Mesodermal cell (in vitro differentiated cells): ENCODE measurements around the gene KTN1.

Experiments used
- H3K27ac ChIP-seq: 2 replicates; pipeline ENCODE4 v1.7.0; 2013; ENCODE audit warnings: mild to moderate bottlenecking, low read depth, low read length, moderate library complexity; ENCODE audit not compliant: severe bottlenecking
- H3K36me3 ChIP-seq: 2 replicates; pipeline ENCODE4 v1.7.1; 2013; ENCODE audit warnings: mild to moderate bottlenecking, low read length, moderate library complexity; ENCODE audit not compliant: control insufficient read depth, insufficient read depth
- H3K4me1 ChIP-seq: one replicate; pipeline ENCODE4 v1.7.1; 2013; ENCODE audit warnings: mild to moderate bottlenecking, low read length; ENCODE audit not compliant: insufficient read depth, control insufficient read depth, poor library complexity, severe bottlenecking
- H3K4me3 ChIP-seq: 2 replicates; pipeline ENCODE4 v1.7.0; 2013; ENCODE audit warnings: low read length, control low read depth, mild to moderate bottlenecking; ENCODE audit not compliant: insufficient read depth, poor library complexity, severe bottlenecking; ENCODE audit errors: extremely low read depth
- H3K9me3 ChIP-seq: 2 replicates; pipeline ENCODE4 v1.7.1; 2013; ENCODE audit warnings: mild to moderate bottlenecking, low read length, moderate library complexity; ENCODE audit not compliant: control insufficient read depth
- WGBS, 2 experiments: methylation state at CpG; one replicate each; pipeline ENCODE4 v1.1.5; 2013; ENCODE audit warnings: missing lambda C conversion rate in 2 of 2; ENCODE audit not compliant: insufficient coverage in 2 of 2; 5-methylcytosine and 5-hydroxymethylcytosine counted together

The KTN1 gene

GRCh38 chr14:55589171-55589570 is 9.2 kb downstream of the KTN1 start:
- H3K27ac ChIP-seq: no peak overlapping the region
- no peak overlapping the region for H3K4me3 ChIP-seq
- WGBS, 2 experiments: 81 to 100% methylated on average over 4 to 6 of the region's 6 CpGs
- no peaks in the 10 kb centered on the region for H3K36me3 ChIP-seq
- peaks cover 25% of the 10 kb centered on the region for H3K4me1 ChIP-seq
- no peaks in the 10 kb centered on the region for H3K9me3 ChIP-seq

- Histone ChIP-seq H3K36me3 (peaks cover 4% of the 10 kb centered on the region), H3K27ac (no peak overlapping the region), H3K9me3 (peaks cover 7% of the 10 kb centered on the region), H3K4me1 (peaks cover 15% of the 10 kb centered on the region), H3K4me3 (no peak overlapping the region)
- 79 to 93% methylated on average over 1 to 2 of the region's 2 CpGs for WGBS, 2 experiments
Observed at GRCh38 chr14:55592436-55592835, 12.4 kb downstream of the KTN1 start.

DNA sequence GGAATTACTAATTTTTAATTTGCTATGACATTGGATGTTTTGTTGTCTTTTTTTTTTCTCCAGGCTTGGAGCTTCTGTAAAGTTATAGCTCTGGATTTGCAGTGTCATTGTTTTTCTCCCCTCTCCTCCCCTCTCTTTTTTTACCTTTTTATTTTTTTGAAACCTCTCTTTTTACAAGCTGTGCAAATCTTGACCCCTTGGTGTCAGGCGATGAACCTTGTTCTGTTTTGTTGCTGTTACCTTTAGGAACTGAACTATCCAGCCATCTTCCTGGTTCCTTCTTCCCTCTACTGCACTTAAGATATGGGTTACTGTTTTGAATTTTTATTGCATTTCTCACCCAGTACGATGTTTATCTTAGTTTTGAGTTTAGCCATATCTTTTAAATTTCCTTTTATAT is 13.7 kb downstream of the KTN1 start:
- Histone ChIP-seq H3K27ac (no peak overlapping the region), H3K4me1 (peaks cover 8% of the 10 kb centered on the region), H3K4me3 (no peak overlapping the region), H3K9me3 (peaks cover 9% of the 10 kb centered on the region), H3K36me3 (peaks cover 4% of the 10 kb centered on the region)
- WGBS, 2 experiments: no CpG with 5 or more reads among the region's 2 CpGs

DNA sequence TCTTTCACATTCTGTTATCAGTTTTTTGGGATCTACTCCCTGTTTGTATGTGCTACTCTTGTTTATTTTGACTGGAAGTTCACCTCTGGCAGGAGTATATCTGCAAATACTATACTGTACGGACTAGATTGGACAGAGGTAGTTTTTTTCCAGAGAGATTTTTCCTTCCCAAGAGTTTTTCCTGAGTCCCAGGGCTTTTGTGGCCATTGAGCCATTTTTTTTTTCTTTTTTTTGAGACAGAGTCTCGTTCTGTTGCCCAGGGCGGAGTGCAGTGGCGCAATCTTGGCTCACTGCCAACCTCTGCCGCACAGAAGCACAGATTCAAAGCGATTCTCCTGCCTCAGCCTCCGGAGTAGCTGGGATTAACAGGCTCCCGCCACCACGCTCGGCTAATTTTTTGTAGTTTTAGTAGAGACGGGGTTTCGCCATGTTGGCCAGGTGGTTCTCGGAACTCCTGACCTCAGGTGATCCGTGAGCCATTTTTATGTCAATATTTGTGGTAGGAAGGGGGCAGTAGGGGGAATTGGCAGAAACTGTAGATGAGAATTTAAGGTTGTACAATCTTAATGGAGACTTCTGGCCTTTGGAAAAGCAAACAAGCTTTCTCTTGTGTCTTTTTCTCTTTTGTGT is 19.4 kb downstream of the KTN1 start:
- H3K27ac ChIP-seq: no peak overlapping the region
- H3K9me3 ChIP-seq: peaks cover 9% of the 10 kb centered on the region
- H3K4me1 ChIP-seq: peaks cover 9% of the 10 kb centered on the region
- H3K4me3 ChIP-seq: no peak overlapping the region
- 96% methylated on average over 12 to 14 of the region's 14 CpGs for WGBS, 2 experiments
- peaks cover 17% of the 10 kb centered on the region for H3K36me3 ChIP-seq

GRCh38 chr14:55600784-55601561 is 21.0 kb downstream of the KTN1 start:
- 97 to 100% methylated on average over 2 to 4 of the region's 5 CpGs for WGBS, 2 experiments
- peaks cover 17% of the 10 kb centered on the region for H3K36me3 ChIP-seq
- H3K9me3 ChIP-seq: peaks cover 9% of the 10 kb centered on the region
- H3K27ac ChIP-seq: no peak overlapping the region
- no peak overlapping the region for H3K4me3 ChIP-seq
- H3K4me1 ChIP-seq: peaks cover 23% of the 10 kb centered on the region

GRCh38 chr14:55603401-55603953 is 23.5 kb downstream of the KTN1 start:
- WGBS, 2 experiments: 79 to 100% methylated on average over 2 to 4 of the region's 4 CpGs
- peaks cover 33% of the 10 kb centered on the region for H3K4me1 ChIP-seq
- no peak overlapping the region for H3K27ac ChIP-seq
- no peak overlapping the region for H3K4me3 ChIP-seq
- no peaks in the 10 kb centered on the region for H3K9me3 ChIP-seq
- peaks cover 12% of the 10 kb centered on the region for H3K36me3 ChIP-seq

- Histone ChIP-seq H3K9me3 (no peaks in the 10 kb centered on the region), H3K27ac (no peak overlapping the region), H3K4me3 (no peak overlapping the region), H3K36me3 (peaks cover 12% of the 10 kb centered on the region), H3K4me1 (peaks cover 40% of the 10 kb centered on the region)
Observed at GRCh38 chr14:55604488-55604887, 24.5 kb downstream of the KTN1 start.

DNA sequence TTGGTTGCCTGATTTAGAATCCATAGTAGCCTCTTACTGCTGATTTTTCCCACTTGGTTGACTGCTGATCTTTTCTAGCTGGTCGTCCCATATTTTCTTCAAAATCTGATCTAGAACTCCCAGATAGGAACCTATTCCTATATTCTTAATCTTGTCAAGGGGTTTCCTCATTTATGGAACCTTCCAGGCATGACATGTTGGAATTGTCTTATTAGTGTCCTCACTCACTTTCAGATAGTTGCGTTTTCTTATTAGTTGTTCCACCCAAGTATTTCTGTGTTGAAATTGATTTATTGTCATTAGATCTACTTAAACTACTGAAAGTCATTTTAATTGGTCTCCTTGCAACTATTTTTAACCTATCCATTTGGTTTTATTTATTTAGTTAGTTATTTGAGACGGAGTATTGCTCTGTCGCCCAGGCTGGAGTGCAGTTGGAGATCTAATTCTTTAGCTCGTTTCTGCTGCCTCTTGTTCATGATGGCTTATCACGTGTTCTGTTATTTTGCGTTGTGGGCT is 25.0 kb downstream of the KTN1 start:
- Histone ChIP-seq H3K36me3 (peaks cover 12% of the 10 kb centered on the region), H3K4me3 (no peak overlapping the region), H3K9me3 (no peaks in the 10 kb centered on the region), H3K4me1 (peaks cover 42% of the 10 kb centered on the region), H3K27ac (no peak overlapping the region)
- 89 to 100% methylated on average over 3 to 5 of the region's 7 CpGs for WGBS, 2 experiments

GRCh38 chr14:55605793-55606192 is 25.8 kb downstream of the KTN1 start:
- no peak overlapping the region for H3K4me3 ChIP-seq
- H3K9me3 ChIP-seq: no peaks in the 10 kb centered on the region
- H3K27ac ChIP-seq: peak overlapping the region; percentile 3
- peaks cover 45% of the 10 kb centered on the region for H3K4me1 ChIP-seq
- peaks cover 12% of the 10 kb centered on the region for H3K36me3 ChIP-seq
- no CpG with 5 or more reads among the region's 1 CpG for whole genome bisulfite sequencing, 2 experiments

DNA sequence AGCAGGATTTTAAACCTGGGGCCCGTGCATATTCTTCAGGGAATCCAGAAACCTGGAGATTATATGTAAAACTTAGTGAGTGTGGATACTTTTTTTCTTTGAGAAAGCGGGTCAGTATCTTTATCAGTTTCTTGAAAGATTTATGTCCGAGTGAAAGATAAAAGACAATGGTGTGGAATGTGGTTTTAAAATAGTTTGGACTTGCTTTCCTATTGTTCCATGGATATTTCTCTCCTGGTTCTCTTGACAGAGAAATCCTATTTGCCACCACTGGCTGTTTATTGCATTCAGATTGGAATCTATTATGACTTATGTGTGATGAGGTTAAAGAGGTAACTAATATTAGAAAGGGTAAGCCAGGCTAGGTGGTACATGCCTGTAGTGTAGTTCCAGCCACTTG is 27.4 kb downstream of the KTN1 start:
- Histone ChIP-seq H3K27ac (no peak overlapping the region), H3K4me1 (peaks cover 45% of the 10 kb centered on the region), H3K9me3 (no peaks in the 10 kb centered on the region), H3K4me3 (no peak overlapping the region), H3K36me3 (peaks cover 9% of the 10 kb centered on the region)
- 92 to 93% methylated on average over 2 to 3 of the region's 3 CpGs for WGBS, 2 experiments

GRCh38 chr14:55609681-55610080 is 29.7 kb downstream of the KTN1 start:
- 33 to 90% methylated on average over 1 of the region's 4 CpGs for WGBS, 2 experiments
- H3K9me3 ChIP-seq: no peaks in the 10 kb centered on the region
- H3K27ac ChIP-seq: peak overlapping the region; percentile 77
- no peak overlapping the region for H3K4me3 ChIP-seq
- H3K36me3 ChIP-seq: peaks cover 28% of the 10 kb centered on the region
- peaks cover 38% of the 10 kb centered on the region for H3K4me1 ChIP-seq
